Stimulated activated CD8-positive, alpha-beta memory T cell treated with anti-CD3 and anti-CD28 coated beads, Interleukin-15, amount 100 ng/mL, for 48 hours (primary cell): ENCODE measurements around the gene VEPH1.
"Not testable (repeated sequence)": the region's sequence is repeated elsewhere in the genome, so short reads cannot be mapped to it uniquely, and the experiment has no call there.

ENCODE experiments used
- DNase-seq, 2 donors: peaks; one replicate each; pipeline ENCODE4 v3.0.0-alpha.2; 2020; ENCODE audit warnings: low read depth in 2 of 2

Gene VEPH1

DNA sequence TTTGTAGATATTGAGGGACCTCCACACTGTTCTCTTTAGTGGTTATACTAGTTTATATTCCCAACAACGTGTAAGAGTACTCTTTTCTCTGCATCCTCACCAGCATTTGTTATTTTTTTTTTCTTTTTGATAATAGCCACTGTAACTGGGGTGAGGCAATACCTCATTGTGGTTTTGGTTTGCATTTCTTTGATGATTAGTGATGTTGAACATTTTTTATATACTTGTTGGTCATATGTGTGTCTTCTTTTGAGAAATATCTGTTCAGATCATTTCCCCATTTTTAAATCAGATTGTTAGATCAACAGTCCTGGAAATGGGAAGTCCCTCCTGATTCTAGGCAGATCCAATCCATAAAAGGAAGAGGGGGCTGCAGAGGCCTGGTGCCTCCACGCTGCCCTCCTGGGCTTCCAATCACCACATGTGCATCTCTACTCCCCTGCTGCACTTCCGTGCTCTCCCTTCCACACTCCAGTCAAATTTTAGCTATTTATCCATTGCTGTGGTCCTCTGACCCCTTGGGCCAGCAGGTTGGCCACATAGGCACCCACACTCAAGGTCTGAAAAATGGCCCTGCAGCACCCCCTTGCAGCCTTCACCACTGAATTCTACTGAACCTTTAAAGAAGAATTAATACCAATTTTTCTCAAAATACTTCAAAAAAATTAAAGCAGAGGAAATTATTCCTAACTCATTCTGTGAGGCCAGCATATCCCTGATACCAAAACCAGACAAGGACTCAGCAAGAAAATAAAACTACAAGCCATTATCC, 154.7 kb downstream of the VEPH1 start:
- DNase-seq: not testable (repeated sequence)

- no peak for DNase-seq
Measured at GRCh38 chr3:157347577-157348303, 155.5 kb downstream of the VEPH1 start.

DNA sequence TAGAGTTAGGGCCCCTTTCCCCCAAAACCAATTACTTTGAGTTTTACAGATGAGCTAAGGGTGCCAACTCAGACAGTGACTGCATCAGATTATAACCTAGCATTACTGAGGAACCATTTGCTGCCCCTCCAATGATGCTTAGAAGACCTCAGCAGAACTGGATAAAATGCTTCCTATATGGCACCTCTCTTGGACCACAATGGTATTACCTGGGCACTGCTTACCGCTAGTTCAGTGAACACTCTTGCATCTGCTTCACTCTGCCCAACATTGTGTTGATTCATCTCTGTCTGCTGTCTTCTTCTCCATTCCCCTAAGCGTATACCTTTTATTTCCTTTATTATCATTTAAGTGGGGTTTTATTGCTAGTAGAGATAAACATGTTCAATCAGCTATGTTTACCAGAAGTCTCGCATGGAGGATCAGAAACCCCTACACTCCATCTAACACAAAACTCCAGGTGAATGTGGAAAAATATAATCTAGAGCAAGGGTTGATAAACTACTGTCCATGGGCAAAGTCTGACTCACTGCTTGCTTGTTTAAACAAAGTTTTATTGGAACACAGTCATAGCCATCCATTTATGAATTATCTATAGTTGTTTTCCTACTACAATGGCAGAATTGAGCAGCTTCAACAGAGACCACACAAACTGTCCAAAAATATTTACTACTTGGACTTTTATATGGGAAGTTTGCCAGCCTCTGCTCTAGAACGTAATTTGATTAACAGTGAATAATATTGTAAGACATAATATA, 166.8 kb downstream of the VEPH1 start:
- DNase-seq: no peak

DNA sequence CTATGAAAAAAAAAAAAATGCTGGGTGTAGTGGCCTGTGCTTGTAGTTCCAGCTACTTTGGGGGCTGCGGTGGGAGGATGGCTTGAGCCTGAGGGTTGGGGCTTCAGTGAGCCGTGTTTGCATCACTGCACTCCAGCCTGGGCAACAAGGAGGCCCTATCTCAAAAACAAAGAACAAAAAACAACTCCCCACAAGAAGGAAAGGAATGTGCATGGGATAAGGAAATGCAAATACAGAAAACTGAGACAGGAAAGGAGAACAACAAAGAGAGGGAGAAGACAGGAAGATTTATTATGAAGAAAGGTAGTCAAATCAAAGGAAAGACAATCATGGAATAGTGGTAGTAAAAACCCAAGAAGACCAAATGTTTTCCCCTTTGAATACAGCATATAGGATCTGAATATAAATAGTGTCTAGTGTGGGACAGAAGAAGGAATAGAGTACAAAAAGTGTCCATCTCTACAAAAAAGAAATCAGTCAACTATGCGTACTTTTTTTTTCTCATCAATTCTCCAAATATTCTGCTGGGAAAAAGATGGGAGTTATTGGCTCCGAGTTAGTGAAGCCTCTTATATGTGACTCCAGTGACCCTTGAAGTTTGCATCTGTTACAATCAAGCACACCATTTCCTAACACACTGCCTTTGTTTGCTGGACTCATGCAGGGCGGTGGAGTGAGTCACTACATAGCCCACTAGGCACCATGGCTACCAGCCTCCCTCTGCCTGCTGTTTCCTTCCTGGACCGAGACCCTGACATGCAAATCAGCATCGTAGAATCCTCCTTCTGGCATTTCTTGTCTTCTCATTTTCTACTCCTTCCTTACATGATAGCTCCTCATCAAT, 167.8 kb downstream of the VEPH1 start:
- no peak for DNase-seq

GRCh38 chr3:157333551-157333991, 169.6 kb downstream of the VEPH1 start:
- no peak for DNase-seq

DNA sequence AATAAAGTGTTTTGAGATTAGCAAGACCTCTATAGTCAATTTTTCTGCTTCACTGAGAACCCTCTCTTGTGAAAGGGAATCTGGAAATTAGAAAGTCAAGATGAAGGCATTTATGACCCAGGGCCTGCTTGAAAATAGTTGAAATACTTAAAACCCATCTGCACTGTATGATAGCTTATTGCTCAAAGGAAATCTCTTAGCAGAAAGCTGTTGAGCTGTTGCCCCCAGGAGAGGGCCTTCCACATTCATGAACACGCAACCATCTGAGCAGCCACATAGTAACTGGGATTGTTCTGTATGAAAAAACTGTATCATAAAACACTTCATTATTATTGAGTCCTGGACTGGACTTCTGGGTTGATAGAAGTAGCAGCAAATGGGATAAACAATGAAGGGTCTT, 173.0 kb downstream of the VEPH1 start:
- DNase-seq: no peak

DNA sequence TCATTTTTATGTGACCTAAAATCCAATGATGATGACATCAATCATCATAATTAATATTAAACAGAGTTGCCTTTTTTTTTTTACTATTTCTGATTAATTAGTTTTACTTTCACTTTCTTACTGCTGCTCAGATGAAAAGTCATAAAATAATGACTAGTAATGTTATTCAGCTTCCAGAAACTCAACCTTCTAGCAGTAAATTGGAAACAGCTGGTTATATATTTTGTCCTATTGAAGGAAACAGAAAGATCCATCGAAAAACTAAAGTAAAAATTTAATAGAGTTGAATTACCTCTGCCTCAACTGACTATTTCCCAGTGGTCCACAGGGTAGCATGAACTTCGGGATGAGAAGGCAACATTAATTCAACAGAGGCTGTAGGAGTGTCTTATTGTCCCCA, 173.7 kb downstream of the VEPH1 start:
- DNase-seq: no peak

GRCh38 chr3:157327837-157328236, 175.4 kb downstream of the VEPH1 start:
- no peak for DNase-seq

GRCh38 chr3:157327018-157327417, 176.2 kb downstream of the VEPH1 start:
- no peak for DNase-seq

GRCh38 chr3:157324869-157325268, 178.3 kb downstream of the VEPH1 start:
- not testable (repeated sequence) for DNase-seq

- DNase-seq: no peak
Measured at GRCh38 chr3:157323360-157323759, 179.9 kb downstream of the VEPH1 start.

DNA sequence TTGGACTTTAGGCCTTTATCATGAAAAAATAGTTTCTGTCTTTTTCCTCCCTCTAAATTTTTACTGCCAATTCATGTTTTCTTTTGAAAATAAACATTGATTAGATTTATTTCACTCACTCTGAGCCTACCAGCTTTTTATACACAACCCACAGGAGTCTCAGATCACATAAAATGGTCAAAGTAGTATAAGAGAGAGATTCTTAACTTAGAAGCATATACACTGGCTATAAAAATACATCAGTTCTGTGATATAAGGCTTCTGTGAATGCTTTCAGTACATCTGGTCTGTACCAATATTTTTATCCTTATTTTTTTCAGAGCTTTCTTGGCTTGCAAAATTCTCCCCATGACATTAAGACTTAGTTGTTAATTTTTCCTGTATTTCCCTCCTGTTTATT, 183.5 kb downstream of the VEPH1 start:
- no peak for DNase-seq

- DNase-seq: no peak
Measured at GRCh38 chr3:157318639-157319288, 184.5 kb downstream of the VEPH1 start.

DNA sequence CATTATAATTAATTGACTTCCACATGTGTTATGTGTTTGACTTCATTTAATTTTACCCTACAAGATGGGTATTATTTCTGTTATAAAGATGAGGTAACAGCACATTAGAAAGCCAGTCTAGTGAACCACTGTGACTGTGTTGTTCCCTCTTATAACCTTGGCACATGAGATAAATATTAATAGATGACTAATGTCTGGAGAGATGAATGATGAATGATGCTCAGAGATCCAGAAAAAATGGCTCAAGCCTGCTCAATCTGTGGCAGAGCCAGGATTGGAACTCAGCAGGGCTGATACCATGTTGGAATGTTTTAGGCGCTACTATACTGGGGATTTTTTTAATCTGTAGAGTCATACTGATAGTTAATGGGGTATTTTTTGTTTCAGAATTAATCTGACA, 185.3 kb downstream of the VEPH1 start:
- no peak for DNase-seq

GRCh38 chr3:157313186-157313585, 190.0 kb downstream of the VEPH1 start:
- no peak for DNase-seq

- DNase-seq: no peak
Measured at GRCh38 chr3:157312376-157312745, 190.9 kb downstream of the VEPH1 start.

DNA sequence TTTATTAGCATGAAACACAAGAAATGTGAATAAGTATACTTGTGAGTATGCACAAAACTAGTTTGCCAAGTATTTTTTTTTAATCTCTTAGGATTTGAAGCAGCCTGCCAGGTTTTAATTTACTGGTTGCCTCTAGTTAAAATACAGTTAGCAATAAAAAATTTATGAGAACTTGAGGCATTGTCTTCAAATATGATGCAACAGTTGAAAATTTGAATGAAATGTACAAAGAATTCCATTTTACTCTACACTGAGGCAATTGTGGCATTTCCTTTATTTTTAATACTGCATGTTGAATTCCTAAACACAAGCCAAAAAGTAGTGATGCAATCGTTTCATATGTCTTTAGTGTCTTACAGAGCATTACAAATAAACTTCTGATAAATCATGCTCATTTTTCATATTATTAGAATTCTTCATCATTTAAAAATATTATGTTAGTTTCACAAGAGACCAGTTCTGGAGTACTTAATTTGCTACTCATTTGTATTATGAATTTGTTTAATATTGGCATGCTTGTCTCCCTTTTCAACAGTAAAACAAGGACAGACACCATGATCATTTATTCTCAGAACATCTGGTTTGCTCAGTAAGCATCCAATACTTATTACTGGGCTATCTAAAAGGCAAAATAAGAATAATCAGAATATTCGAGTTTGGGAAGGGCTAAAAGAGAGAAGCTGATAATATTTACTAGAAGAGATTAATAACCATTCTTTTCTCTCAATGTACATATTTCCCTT, 191.4 kb downstream of the VEPH1 start:
- DNase-seq: no peak

DNA sequence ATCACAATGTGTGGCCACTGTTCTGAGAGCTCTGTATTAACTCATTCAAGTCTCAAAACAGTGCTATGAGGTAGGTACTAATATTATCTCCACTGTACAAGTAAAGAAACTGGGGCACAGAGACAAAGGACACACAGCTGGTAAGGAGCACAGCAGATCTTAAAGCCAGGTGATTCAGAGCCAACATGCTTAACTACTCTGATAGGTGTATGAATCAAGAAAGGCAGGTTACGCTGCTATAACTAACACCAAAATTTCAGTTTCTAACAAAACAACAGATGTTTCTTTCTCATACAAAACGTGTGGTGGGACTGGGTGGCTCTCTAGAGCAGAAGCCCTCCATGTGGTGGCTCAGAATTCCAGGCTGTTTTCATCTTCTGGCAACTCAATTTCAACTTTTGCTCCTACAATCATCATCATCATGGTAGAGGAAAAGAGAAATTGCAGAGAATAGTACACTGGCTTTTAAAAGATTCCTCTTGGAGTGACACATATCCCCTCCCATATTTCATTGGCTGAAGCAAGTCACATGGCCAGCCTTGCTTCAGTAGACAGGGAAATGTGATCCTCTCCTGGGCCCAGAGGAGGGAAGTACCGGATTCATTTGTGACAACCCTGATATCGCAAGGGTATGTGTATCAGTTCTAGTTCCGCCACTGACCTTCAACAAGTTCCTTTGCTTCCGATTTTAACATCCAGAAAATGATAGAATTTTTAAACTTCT, 192.7 kb downstream of the VEPH1 start:
- no peak for DNase-seq

DNA sequence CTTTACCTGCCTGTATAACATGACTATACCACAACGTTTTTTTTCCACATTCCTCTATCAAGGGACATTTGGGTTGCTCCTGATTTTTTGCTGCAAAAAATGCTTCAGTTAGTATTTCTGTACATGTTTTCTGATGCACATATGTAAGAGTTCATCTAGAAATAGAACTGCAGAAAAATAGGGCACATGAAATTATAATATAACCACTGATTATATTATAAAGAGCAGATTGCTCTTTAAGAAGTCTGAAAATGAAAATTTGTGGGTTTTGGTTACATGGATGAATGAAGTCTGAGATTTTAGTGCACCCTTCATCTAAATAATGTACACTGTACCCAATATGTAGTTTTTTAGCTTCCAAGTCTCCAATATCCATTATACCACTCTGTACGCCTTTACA, 196.7 kb downstream of the VEPH1 start:
- DNase-seq: no peak

DNA sequence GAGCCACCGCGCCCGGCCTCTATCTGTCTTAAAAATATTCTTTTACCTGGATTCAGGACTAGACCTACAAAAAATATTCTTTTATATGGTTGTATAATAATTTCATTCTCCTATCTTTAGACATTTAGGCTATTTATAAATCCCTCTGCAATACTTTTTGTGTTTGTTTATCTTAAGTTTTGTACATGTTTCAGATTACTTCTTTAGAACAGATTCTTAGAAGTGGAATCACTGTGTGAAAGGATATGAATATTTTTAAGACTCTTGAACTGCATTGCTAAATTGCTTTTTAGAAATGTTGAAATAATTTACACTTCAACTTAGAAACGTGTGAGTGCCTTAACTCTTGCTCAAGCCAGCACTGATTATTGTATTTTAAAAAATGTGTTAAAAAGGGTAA, 197.8 kb downstream of the VEPH1 start:
- DNase-seq: no peak
